ENCODE measurements around the gene ASB3. TPM values are rescaled to one million over a fixed set of nuclear protein-coding genes. Genes with fewer than 3 reads are reported as not detected.

The ASB3 gene
- total RNA-seq, 1 experiment from 2014 or later: 23.1 TPM

GRCh38 chr2:53655256-53655655 is 131.5 kb downstream of the ASB3 start:
- Histone ChIP-seq H3K23ac (ENCODE audit: insufficient read length, low read depth, low read length) (no peak overlapping the region), H2AFZ (ENCODE audit: low read length) (no peak overlapping the region), H4K20me1 (ENCODE audit: control insufficient read depth, insufficient read depth, insufficient read length) (no peaks in the 10 kb centered on the region), H4K5ac (ENCODE audit: insufficient read length, low read depth, low read length) (no peak overlapping the region), H3K9ac (ENCODE audit: extremely low read depth, insufficient read length, low read length) (no peak overlapping the region), H3K4me1 (ENCODE audit: insufficient read depth, low read length) (no peaks in the 10 kb centered on the region), H3K4me2 (ENCODE audit: insufficient read depth, insufficient read length, low read length) (no peak overlapping the region), H2BK120ac (ENCODE audit: low read depth, low read length, poor library complexity, severe bottlenecking) (no peak overlapping the region), H2AK5ac (ENCODE audit: insufficient read length, low read length) (no peak overlapping the region), H2BK20ac (ENCODE audit: low read depth, low read length, poor library complexity, severe bottlenecking) (no peak overlapping the region), H3K27ac (ENCODE audit: insufficient read length, low read depth, low read length) (no peak overlapping the region), H3K79me1 (ENCODE audit: insufficient read depth, low read depth, low read length, poor library complexity, severe bottlenecking) (no peaks in the 10 kb centered on the region), H3K27me3 (ENCODE audit: insufficient read depth, low read length) (no peaks in the 10 kb centered on the region), H2BK5ac (ENCODE audit: insufficient read length, low read length) (no peak overlapping the region), H3T11ph (ENCODE audit: low read length) (no peak overlapping the region), H3K79me2 (ENCODE audit: insufficient read depth, low read length) (no peaks in the 10 kb centered on the region), H2BK12ac (ENCODE audit: insufficient read length, low read depth, low read length) (no peak overlapping the region), H3K14ac (ENCODE audit: insufficient read depth, low read length) (no peak overlapping the region), H3K56ac (ENCODE audit: insufficient read length, low read depth, low read length) (no peak overlapping the region), H3K4ac (ENCODE audit: low read depth, low read length) (no peak overlapping the region), H3K23me2 (ENCODE audit: insufficient read length, low read depth, low read length, poor library complexity, severe bottlenecking) (no peaks in the 10 kb centered on the region), H3K9me3 (ENCODE audit: control insufficient read depth, low read depth, low read length) (no peaks in the 10 kb centered on the region), H2BK15ac (ENCODE audit: low read depth, low read length) (no peak overlapping the region), H4K91ac (ENCODE audit: insufficient read length, low read depth, low read length) (no peak overlapping the region), H4K8ac (replicated peaks; ENCODE audit: insufficient read length, low read depth, low read length) (no peak overlapping the region), H3K18ac (ENCODE audit: insufficient read length, low read depth, low read length) (no peak overlapping the region)
- no peaks in the 10 kb centered on the region for H3K27me3 Mint-ChIP-seq (ENCODE audit: low read depth)
- WGBS (ENCODE audit: extremely low coverage, insufficient read length, low lambda C conversion rate): no CpG with 5 or more reads among the region's 1 CpG
- no peak overlapping the region for H3K27ac Mint-ChIP-seq
- no peak overlapping the region for H3K4me3 Mint-ChIP-seq
- H3K4me1 Mint-ChIP-seq: peaks cover 5 to 7% of the 10 kb centered on the region in 2 experiments
- peaks cover 7 to 12% of the 10 kb centered on the region in 2 experiments; a peak in 4 of 5 replicates for H3K9me3 Mint-ChIP-seq
- TF ChIP-seq, protein P1, sequence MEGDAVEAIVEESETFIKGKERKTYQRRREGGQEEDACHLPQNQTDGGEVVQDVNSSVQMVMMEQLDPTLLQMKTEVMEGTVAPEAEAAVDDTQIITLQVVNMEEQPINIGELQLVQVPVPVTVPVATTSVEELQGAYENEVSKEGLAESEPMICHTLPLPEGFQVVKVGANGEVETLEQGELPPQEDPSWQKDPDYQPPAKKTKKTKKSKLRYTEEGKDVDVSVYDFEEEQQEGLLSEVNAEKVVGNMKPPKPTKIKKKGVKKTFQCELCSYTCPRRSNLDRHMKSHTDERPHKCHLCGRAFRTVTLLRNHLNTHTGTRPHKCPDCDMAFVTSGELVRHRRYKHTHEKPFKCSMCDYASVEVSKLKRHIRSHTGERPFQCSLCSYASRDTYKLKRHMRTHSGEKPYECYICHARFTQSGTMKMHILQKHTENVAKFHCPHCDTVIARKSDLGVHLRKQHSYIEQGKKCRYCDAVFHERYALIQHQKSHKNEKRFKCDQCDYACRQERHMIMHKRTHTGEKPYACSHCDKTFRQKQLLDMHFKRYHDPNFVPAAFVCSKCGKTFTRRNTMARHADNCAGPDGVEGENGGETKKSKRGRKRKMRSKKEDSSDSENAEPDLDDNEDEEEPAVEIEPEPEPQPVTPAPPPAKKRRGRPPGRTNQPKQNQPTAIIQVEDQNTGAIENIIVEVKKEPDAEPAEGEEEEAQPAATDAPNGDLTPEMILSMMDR (conservative IDR thresholded peaks at IDR 0.05): no peak
- no peak for DNase-seq
- H3K36me3 Mint-ChIP-seq (ENCODE audit: insufficient read depth in 1 of 3, low read depth in 3 of 3): peaks cover 7 to 15% (median 8%) of the 10 kb centered on the region in 3 experiments

All from H9 (cell line).